WTC11 (cell line): ENCODE data around the gene FXN. TPM values are rescaled to one million over a fixed set of nuclear protein-coding genes. Genes with fewer than 3 reads are reported as not detected.

Source experiments
- ATAC-seq: fragments of 200-7000 bp; cut with Tn5 transposase; 2 replicates; pipeline ENCODE4 v1.10.0; 2021; ENCODE audit warnings: mild to moderate bottlenecking, moderate library complexity
- CTCF ChIA-PET: fragments of 300-600 bp; sonication (Branson Sonifier 250); formaldehyde crosslinking; loops from one replicate; lab custom pipeline; 2021; ENCODE audit warnings: antibody characterized with exemption; lab: Charles Lee
- POLR2A ChIA-PET: fragments of 350-600 bp; sonication (Branson Sonifier 250); formaldehyde crosslinking; loops from one replicate; lab custom pipeline; 2021; ENCODE audit warnings: antibody characterized with exemption; lab: Charles Lee
- DNase-seq: peaks from one replicate; pipeline ENCODE4 v3.0.0; 2021; ENCODE audit warnings: low spot score
- H3K27ac Mint-ChIP-seq: 2 replicates; pipeline ENCODE4 v1.8.0; 2021; ENCODE audit warnings: mixed read lengths
- H3K27me3 Mint-ChIP-seq: 2 replicates; pipeline ENCODE4 v1.8.0; 2021; ENCODE audit warnings: low read depth, mild to moderate bottlenecking, moderate library complexity, mixed read lengths
- H3K36me3 Mint-ChIP-seq: 2 replicates; pipeline ENCODE4 v1.8.0; 2021; ENCODE audit warnings: mixed read lengths
- H3K4me1 Mint-ChIP-seq: 2 replicates; pipeline ENCODE4 v1.8.0; 2022; ENCODE audit warnings: mixed read lengths
- H3K4me3 Mint-ChIP-seq: 2 replicates; pipeline ENCODE4 v1.8.0; 2021; ENCODE audit warnings: mild to moderate bottlenecking, moderate library complexity, mixed read lengths
- H3K9me3 Mint-ChIP-seq: 2 replicates; pipeline ENCODE4 v1.8.0; 2021; ENCODE audit warnings: mixed read lengths
- EMX1 ChIP-seq: fragments of 250-450 bp; sonication (Bioruptor Pico); IDR thresholded peaks from 2 replicates; pipeline ENCODE4 v1.8.0; 2021; ENCODE audit warnings: mild to moderate bottlenecking
- GRHL2 ChIP-seq: fragments of 250-450 bp; sonication (Bioruptor Pico); IDR thresholded peaks from 2 replicates; pipeline ENCODE4 v1.8.0; 2022; ENCODE audit warnings: mild to moderate bottlenecking, moderate library complexity; ENCODE audit not compliant: insufficient replicate concordance, severe bottlenecking
- GTF2I ChIP-seq: fragments of 250-450 bp; sonication (Bioruptor Pico); conservative IDR thresholded peaks from 2 replicates; pipeline ENCODE4 v1.4.0; 2021; ENCODE audit warnings: mild to moderate bottlenecking
- HMGA2 ChIP-seq: fragments of 250-450 bp; sonication (Bioruptor Pico); IDR thresholded peaks from 2 replicates; pipeline ENCODE4 v1.4.0; 2021; ENCODE audit warnings: mild to moderate bottlenecking, moderate library complexity
- IRF2 ChIP-seq: sonication (generic); formaldehyde crosslinking; IDR thresholded peaks from 2 replicates; pipeline ENCODE4 v1.8.0; 2022; ENCODE audit warnings: low read depth, missing genetic modification reagents, borderline replicate concordance
- MXD4 ChIP-seq: fragments of 250-450 bp; sonication (Bioruptor Pico); IDR thresholded peaks from 2 replicates; pipeline ENCODE4 v1.8.0; 2021; ENCODE audit warnings: mild to moderate bottlenecking, moderate library complexity, borderline replicate concordance
- NR2C2 ChIP-seq: sonication (generic); formaldehyde crosslinking; IDR thresholded peaks from 2 replicates; pipeline ENCODE4 v1.8.0; 2022; ENCODE audit warnings: mild to moderate bottlenecking, missing genetic modification reagents
- PRRX2 ChIP-seq: fragments of 250-450 bp; sonication (Bioruptor Pico); IDR thresholded peaks from 2 replicates; pipeline ENCODE4 v1.8.0; 2021; ENCODE audit warnings: mild to moderate bottlenecking
- RORB ChIP-seq: fragments of 250-450 bp; sonication (Bioruptor Pico); IDR thresholded peaks from 2 replicates; pipeline ENCODE4 v1.9.0; 2021; ENCODE audit warnings: mild to moderate bottlenecking
- SMAD4 ChIP-seq: sonication (generic); formaldehyde crosslinking; IDR thresholded peaks from 2 replicates; pipeline ENCODE4 v1.8.0; 2022; ENCODE audit warnings: mild to moderate bottlenecking, missing genetic modification reagents
- SOX15 ChIP-seq: fragments of 250-450 bp; sonication (Bioruptor Pico); IDR thresholded peaks from 2 replicates; pipeline ENCODE4 v1.9.0; 2021; ENCODE audit warnings: mild to moderate bottlenecking
- TEAD4 ChIP-seq: sonication (generic); formaldehyde crosslinking; IDR thresholded peaks from 2 replicates; pipeline ENCODE4 v1.8.0; 2022; ENCODE audit warnings: mild to moderate bottlenecking, missing genetic modification reagents
- ZNF219 ChIP-seq: sonication (generic); formaldehyde crosslinking; IDR thresholded peaks from 2 replicates; pipeline ENCODE4 v1.8.0; 2023; ENCODE audit warnings: missing genetic modification reagents, mild to moderate bottlenecking, borderline replicate concordance
- ZNF263 ChIP-seq: sonication (generic); formaldehyde crosslinking; IDR thresholded peaks from 2 replicates; pipeline ENCODE4 v1.8.1; 2022; ENCODE audit warnings: low read depth, mild to moderate bottlenecking, moderate library complexity, missing genetic modification reagents
- ZNF416 ChIP-seq: fragments of 250-450 bp; sonication (Bioruptor Pico); IDR thresholded peaks from 2 replicates; pipeline ENCODE4 v1.9.0; 2021; ENCODE audit warnings: mild to moderate bottlenecking, inconsistent platforms
- total RNA-seq: library from RNA; stranded (reverse); gene quantifications from 3 replicates; pipeline ENCODE4 v1.2.3, GENCODE V29; 2021
- TF ChIP-seq, protein P1 (sequence below): sonication (generic); formaldehyde crosslinking; conservative IDR thresholded peaks from 2 replicates; pipeline ENCODE4 v1.8.1; 2022; ENCODE audit warnings: mild to moderate bottlenecking, missing genetic modification reagents
- TF ChIP-seq, protein P2 (sequence below): sonication (generic); formaldehyde crosslinking; IDR thresholded peaks from 2 replicates; pipeline ENCODE4 v1.8.1; 2023; ENCODE audit warnings: mild to moderate bottlenecking, missing genetic modification reagents, borderline replicate concordance
- TF ChIP-seq, protein P3 (sequence below): sonication (generic); formaldehyde crosslinking; IDR thresholded peaks from 2 replicates; pipeline ENCODE4 v1.8.0; 2022; ENCODE audit warnings: mild to moderate bottlenecking, missing genetic modification reagents
- TF ChIP-seq, protein P4 (sequence below): sonication (generic); formaldehyde crosslinking; IDR thresholded peaks from 2 replicates; pipeline ENCODE4 v1.8.0; 2022; ENCODE audit warnings: mild to moderate bottlenecking, missing genetic modification reagents
- TF ChIP-seq, protein P5 (sequence below): sonication (generic); formaldehyde crosslinking; IDR thresholded peaks from 2 replicates; pipeline ENCODE4 v1.8.1; 2022; ENCODE audit warnings: low read depth, missing genetic modification reagents, borderline replicate concordance

Gene FXN
- total RNA-seq, 1 experiment from 2014 or later, result 30.6 TPM

DNA sequence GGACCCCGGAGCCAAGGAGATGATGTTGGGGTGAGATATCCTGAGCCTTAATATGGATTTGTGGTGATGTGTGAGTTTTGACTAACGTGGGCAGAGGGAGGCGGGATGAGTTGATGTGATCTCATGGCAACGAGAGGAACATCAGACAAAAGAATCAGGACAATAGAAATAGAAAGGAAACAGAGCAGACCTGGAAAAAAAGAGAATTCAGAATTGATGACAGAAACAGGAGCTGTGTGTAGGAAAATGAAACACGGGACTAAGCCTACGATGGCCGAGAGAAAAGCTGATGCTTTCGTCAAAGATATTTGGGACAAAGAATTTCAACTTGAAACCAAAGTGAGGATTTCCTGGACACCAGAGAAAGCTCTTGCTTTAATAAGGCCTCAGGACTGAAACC lies 32.5 kb upstream of the FXN start:
- DNase-seq (no peak), ATAC-seq (no peak)
- Mint-ChIP-seq H3K27ac (no peak overlapping the region), H3K27me3 (no peaks in the 10 kb centered on the region), H3K4me3 (no peak overlapping the region), H3K9me3 (no peaks in the 10 kb centered on the region), H3K36me3 (no peaks in the 10 kb centered on the region), H3K4me1 (peaks cover 14% of the 10 kb centered on the region)
- TF ChIP-seq, protein P1, sequence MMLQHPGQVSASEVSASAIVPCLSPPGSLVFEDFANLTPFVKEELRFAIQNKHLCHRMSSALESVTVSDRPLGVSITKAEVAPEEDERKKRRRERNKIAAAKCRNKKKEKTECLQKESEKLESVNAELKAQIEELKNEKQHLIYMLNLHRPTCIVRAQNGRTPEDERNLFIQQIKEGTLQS (CRISPR knock-in tag), result no peak
- TF ChIP-seq ZNF263 (CRISPR knock-in tag), result no peak
- TF ChIP-seq HMGA2 (CRISPR knock-in tag), result no peak
- no peak for TF ChIP-seq PRRX2
- TF ChIP-seq MXD4 (CRISPR knock-in tag), result no peak
- no peak for TF ChIP-seq NR2C2
- TF ChIP-seq, protein P2, sequence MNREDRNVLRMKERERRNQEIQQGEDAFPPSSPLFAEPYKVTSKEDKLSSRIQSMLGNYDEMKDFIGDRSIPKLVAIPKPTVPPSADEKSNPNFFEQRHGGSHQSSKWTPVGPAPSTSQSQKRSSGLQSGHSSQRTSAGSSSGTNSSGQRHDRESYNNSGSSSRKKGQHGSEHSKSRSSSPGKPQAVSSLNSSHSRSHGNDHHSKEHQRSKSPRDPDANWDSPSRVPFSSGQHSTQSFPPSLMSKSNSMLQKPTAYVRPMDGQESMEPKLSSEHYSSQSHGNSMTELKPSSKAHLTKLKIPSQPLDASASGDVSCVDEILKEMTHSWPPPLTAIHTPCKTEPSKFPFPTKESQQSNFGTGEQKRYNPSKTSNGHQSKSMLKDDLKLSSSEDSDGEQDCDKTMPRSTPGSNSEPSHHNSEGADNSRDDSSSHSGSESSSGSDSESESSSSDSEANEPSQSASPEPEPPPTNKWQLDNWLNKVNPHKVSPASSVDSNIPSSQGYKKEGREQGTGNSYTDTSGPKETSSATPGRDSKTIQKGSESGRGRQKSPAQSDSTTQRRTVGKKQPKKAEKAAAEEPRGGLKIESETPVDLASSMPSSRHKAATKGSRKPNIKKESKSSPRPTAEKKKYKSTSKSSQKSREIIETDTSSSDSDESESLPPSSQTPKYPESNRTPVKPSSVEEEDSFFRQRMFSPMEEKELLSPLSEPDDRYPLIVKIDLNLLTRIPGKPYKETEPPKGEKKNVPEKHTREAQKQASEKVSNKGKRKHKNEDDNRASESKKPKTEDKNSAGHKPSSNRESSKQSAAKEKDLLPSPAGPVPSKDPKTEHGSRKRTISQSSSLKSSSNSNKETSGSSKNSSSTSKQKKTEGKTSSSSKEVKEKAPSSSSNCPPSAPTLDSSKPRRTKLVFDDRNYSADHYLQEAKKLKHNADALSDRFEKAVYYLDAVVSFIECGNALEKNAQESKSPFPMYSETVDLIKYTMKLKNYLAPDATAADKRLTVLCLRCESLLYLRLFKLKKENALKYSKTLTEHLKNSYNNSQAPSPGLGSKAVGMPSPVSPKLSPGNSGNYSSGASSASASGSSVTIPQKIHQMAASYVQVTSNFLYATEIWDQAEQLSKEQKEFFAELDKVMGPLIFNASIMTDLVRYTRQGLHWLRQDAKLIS (CRISPR knock-in tag), result no peak
- TF ChIP-seq, protein P3, sequence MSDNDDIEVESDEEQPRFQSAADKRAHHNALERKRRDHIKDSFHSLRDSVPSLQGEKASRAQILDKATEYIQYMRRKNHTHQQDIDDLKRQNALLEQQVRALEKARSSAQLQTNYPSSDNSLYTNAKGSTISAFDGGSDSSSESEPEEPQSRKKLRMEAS (CRISPR knock-in tag), result no peak
- no peak for TF ChIP-seq EMX1 (CRISPR knock-in tag)
- no peak for TF ChIP-seq TEAD4 (CRISPR knock-in tag)
- TF ChIP-seq SOX15 (CRISPR knock-in tag), result no peak
- TF ChIP-seq SMAD4 (CRISPR knock-in tag), result no peak
- TF ChIP-seq ZNF219, result no peak
- POLR2A ChIA-PET, result interaction anchor here (0.5 kb wide), 1 partner anchor 135 kb away, joined by 4 read pairs; no protein-coding TSS in a partner anchor
- CTCF ChIA-PET, result interaction anchor here (0.6 to 0.9 kb wide), 2 partner anchors 8 to 10 kb away, joined by 3 to 4 read pairs; no protein-coding TSS in a partner anchor

DNA sequence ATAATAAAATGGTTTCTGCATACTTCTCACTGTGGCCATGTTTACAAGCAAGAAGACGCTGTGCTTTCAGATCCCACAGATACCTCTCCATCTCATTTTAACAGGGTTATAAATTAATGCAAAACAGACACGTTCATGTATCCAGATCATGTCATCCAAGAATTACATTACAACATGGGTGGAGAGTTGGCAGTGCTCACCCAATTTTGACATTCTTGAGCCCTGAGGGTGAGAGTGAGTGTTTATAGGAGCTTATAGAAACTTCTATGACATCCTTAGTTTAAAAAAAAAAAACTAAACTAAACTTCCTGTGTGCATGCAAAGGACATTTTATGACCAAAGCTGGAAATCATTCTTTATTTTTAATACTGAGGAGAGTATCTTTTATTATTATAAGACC lies 30.7 kb upstream of the FXN start:
- Mint-ChIP-seq H3K4me3 (no peak overlapping the region), H3K27ac (no peak overlapping the region), H3K36me3 (no peaks in the 10 kb centered on the region), H3K9me3 (no peaks in the 10 kb centered on the region), H3K4me1 (no peaks in the 10 kb centered on the region; the same call in 1 of the 2 replicates), H3K27me3 (no peaks in the 10 kb centered on the region)
- DNase-seq (no peak), ATAC-seq (no peak)
- CTCF ChIA-PET, result no interaction called here
- POLR2A ChIA-PET, result interaction anchor here (0.6 kb wide), 1 partner anchor 280 kb away, joined by 3 read pairs; no protein-coding TSS in a partner anchor
- TF ChIP-seq, protein P4, sequence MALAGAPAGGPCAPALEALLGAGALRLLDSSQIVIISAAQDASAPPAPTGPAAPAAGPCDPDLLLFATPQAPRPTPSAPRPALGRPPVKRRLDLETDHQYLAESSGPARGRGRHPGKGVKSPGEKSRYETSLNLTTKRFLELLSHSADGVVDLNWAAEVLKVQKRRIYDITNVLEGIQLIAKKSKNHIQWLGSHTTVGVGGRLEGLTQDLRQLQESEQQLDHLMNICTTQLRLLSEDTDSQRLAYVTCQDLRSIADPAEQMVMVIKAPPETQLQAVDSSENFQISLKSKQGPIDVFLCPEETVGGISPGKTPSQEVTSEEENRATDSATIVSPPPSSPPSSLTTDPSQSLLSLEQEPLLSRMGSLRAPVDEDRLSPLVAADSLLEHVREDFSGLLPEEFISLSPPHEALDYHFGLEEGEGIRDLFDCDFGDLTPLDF, result no peak
- TF ChIP-seq GTF2I (no peak), RORB (no peak), IRF2 (CRISPR knock-in tag) (no peak), GRHL2 (CRISPR knock-in tag) (no peak), ZNF416 (CRISPR knock-in tag) (no peak)
- TF ChIP-seq, protein P5, sequence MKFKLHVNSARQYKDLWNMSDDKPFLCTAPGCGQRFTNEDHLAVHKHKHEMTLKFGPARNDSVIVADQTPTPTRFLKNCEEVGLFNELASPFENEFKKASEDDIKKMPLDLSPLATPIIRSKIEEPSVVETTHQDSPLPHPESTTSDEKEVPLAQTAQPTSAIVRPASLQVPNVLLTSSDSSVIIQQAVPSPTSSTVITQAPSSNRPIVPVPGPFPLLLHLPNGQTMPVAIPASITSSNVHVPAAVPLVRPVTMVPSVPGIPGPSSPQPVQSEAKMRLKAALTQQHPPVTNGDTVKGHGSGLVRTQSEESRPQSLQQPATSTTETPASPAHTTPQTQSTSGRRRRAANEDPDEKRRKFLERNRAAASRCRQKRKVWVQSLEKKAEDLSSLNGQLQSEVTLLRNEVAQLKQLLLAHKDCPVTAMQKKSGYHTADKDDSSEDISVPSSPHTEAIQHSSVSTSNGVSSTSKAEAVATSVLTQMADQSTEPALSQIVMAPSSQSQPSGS (CRISPR knock-in tag), result no peak
